NK-92 (cell line): ENCODE results near the gene MSH3.
"Not testable (repeated sequence)": the region's sequence is repeated elsewhere in the genome, so short reads cannot be mapped to it uniquely, and the experiment has no call there.

ENCODE experiments used
- DNase-seq: peaks from one replicate; lab custom pipeline; 2025; ENCODE audit not compliant: unreplicated experiment; lab: John Stamatoyannopoulos, UW

The MSH3 gene

GRCh38 chr5:80655231-80655774 is 851 bp downstream of the MSH3 start:
- DNase-seq, result no peak

GRCh38 chr5:80656425-80656824 is 2.0 kb downstream of the MSH3 start:
- no peak for DNase-seq

GRCh38 chr5:80659106-80659505 is 4.7 kb downstream of the MSH3 start:
- DNase-seq, result no peak

- not testable (repeated sequence) for DNase-seq
These were observed 6.2 kb downstream of the MSH3 start for GRCh38 chr5:80660661-80661060.

GRCh38 chr5:80662108-80662507 is 7.7 kb downstream of the MSH3 start:
- no peak for DNase-seq

- no peak for DNase-seq
These were observed 10.6 kb downstream of the MSH3 start for GRCh38 chr5:80665057-80665456.

GRCh38 chr5:80667384-80667783 is 12.9 kb downstream of the MSH3 start:
- no peak for DNase-seq

- DNase-seq, result no peak
These were observed 13.8 kb downstream of the MSH3 start for GRCh38 chr5:80668016-80668969.

GRCh38 chr5:80672140-80672736 is 17.8 kb downstream of the MSH3 start:
- DNase-seq, result peak; percentile 2

GRCh38 chr5:80676706-80677105 is 22.3 kb downstream of the MSH3 start:
- no peak for DNase-seq

GRCh38 chr5:80686757-80687156 is 32.3 kb downstream of the MSH3 start:
- no peak for DNase-seq

- no peak for DNase-seq
These were observed 34.4 kb downstream of the MSH3 start for GRCh38 chr5:80688648-80689420.

- DNase-seq, result no peak
These were observed 35.2 kb downstream of the MSH3 start for GRCh38 chr5:80689627-80690026.

- DNase-seq, result no peak
These were observed 41.2 kb downstream of the MSH3 start for GRCh38 chr5:80695666-80696065.

- DNase-seq, result no peak
These were observed 42.0 kb downstream of the MSH3 start for GRCh38 chr5:80696450-80696849.

- no peak for DNase-seq
These were observed 42.6 kb downstream of the MSH3 start for GRCh38 chr5:80697100-80697499.

GRCh38 chr5:80698369-80698768 is 43.9 kb downstream of the MSH3 start:
- DNase-seq, result no peak

GRCh38 chr5:80701597-80701996 is 47.1 kb downstream of the MSH3 start:
- DNase-seq, result no peak

- no peak for DNase-seq
These were observed 48.8 kb downstream of the MSH3 start for GRCh38 chr5:80703291-80703690.

GRCh38 chr5:80703747-80704146 is 49.3 kb downstream of the MSH3 start:
- no peak for DNase-seq

- DNase-seq, result no peak
These were observed 49.8 kb downstream of the MSH3 start for GRCh38 chr5:80704221-80704620.
